A673 (cell line): ENCODE measurements around the gene ROR2. TPM values are rescaled to one million over a fixed set of nuclear protein-coding genes. Genes with fewer than 3 reads are reported as not detected.

ENCODE experiments used
- BruUV-seq: library from RNA; stranded (reverse); fragments of 400-500 nt; replicated peaks from 2 replicates; lab custom pipeline; 2021; lab: Mats Ljungman, UMichigan
- CTCF ChIA-PET: fragments of 300-600 bp; sonication (Branson Sonifier 250); formaldehyde crosslinking; loops from one replicate; lab custom pipeline; 2022; ENCODE audit warnings: antibody characterized with exemption; lab: Charles Lee
- POLR2A ChIA-PET: fragments of 300-600 bp; sonication (Branson Sonifier 250); formaldehyde crosslinking; loops from one replicate; lab custom pipeline; 2022; ENCODE audit warnings: antibody characterized with exemption; ENCODE audit not compliant: low non-redundant PET; lab: Charles Lee
- DNase-seq: peaks from one replicate; pipeline ENCODE4 v3.0.0-alpha.2; 2015; ENCODE audit warnings: low spot score
- H3K27ac ChIP-seq: fragments of 200-600 bp; sonication (generic); 2 replicates; pipeline ENCODE4 v1.5.1; 2016; ENCODE audit warnings: mixed run types, low read depth, mild to moderate bottlenecking, mixed read lengths, antibody characterized with exemption, low read length; ENCODE audit not compliant: poor library complexity, severe bottlenecking
- H3K27me3 ChIP-seq: fragments of 200-600 bp; sonication (generic); replicated peaks from 2 replicates; pipeline ENCODE4 v1.6.1; 2017; ENCODE audit warnings: mixed run types, low read depth, mild to moderate bottlenecking, mixed read lengths, antibody characterized with exemption, low read length; ENCODE audit not compliant: insufficient read depth, poor library complexity
- H3K36me3 ChIP-seq: fragments of 200-600 bp; sonication (generic); 2 replicates; pipeline ENCODE4 v1.6.1; 2016; ENCODE audit warnings: mixed run types, mild to moderate bottlenecking, mixed read lengths, antibody characterized with exemption, low read length; ENCODE audit not compliant: insufficient read depth, poor library complexity, severe bottlenecking
- H3K4me1 ChIP-seq: fragments of 200-600 bp; sonication (generic); 2 replicates; pipeline ENCODE4 v1.6.1; 2017; ENCODE audit warnings: mixed run types, mild to moderate bottlenecking, mixed read lengths, antibody characterized with exemption, low read length; ENCODE audit not compliant: insufficient read depth, poor library complexity, severe bottlenecking
- H3K4me3 ChIP-seq: fragments of 200-600 bp; sonication (generic); 2 replicates; pipeline ENCODE4 v1.5.1; 2016; ENCODE audit warnings: low read depth, mixed run types, mild to moderate bottlenecking, mixed read lengths, low read length; ENCODE audit not compliant: poor library complexity, severe bottlenecking
- H3K9me3 ChIP-seq: fragments of 200-600 bp; sonication (generic); 2 replicates; pipeline ENCODE4 v1.6.1; 2016; ENCODE audit warnings: mixed run types, low read depth, mild to moderate bottlenecking, mixed read lengths, antibody characterized with exemption, low read length; ENCODE audit not compliant: poor library complexity, severe bottlenecking
- CTCF ChIP-seq: fragments of 300-800, 200-600 bp; sonication (generic); conservative IDR thresholded peaks from 2 replicates; pipeline ENCODE4 v1.5.1; 2017; ENCODE audit warnings: low read depth, mild to moderate bottlenecking, antibody characterized with exemption, low read length, moderate library complexity, mixed read lengths
- EZH2 ChIP-seq: fragments of 200-600 bp; sonication (generic); IDR thresholded peaks from 2 replicates; pipeline ENCODE4 v1.6.1; 2017; ENCODE audit warnings: borderline replicate concordance, low read depth, mild to moderate bottlenecking, mixed read lengths, antibody characterized with exemption, low read length; ENCODE audit not compliant: poor library complexity, severe bottlenecking
- intact Hi-C: fragments of 100-400 bp; cut with micrococcal nuclease; formaldehyde crosslinking; loops from one replicate; pipeline ENCODE4 v1.10.0; 2022; ENCODE audit not compliant: unreplicated experiment
- total RNA-seq: library from RNA; stranded (reverse); gene quantifications from 2 replicates; pipeline ENCODE4 v1.2.3, GENCODE V29; 2021

Gene ROR2
- total RNA-seq, 1 experiment from 2014 or later = 12.3 TPM

DNA sequence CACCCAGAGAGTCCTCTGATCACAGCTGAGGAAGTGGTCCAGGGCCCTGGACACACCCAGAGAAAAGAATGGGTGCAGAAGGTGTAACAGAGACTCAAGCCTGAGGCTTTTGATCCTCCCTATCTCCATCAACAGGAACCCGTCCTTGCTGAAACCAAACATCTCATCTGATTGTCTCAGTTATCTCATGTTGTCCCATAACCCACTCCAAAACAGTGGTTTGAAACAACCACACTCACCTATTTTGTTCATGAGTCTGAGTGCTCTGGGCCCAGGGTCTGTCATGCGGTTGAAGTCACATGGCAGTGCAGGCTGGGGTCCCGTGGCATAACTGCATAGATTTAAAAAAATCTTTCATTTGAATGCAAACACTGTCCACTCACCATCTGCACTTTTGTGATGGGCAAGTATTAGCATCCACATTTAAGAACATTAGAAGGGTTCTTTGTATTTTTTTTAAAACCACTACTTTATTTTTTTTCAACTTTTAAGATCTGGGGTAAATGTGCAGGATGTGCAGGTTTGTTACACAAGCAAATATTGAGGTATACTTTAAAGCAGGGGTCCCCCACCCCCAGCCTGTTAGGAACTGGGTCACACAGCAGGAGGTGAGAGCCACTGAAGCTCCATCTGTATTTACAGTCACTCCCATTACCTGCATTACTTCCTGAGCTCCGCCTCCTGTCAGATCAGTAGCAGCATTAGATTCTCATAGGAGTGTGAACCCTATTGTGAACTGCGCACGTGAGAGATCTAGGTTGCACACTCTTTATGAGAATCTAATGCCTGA, 255.8 kb downstream of the ROR2 start:
- BruUV-seq = no TSS peak
- ChIA-PET CTCF (no interaction called here), POLR2A (no interaction called here)
- Histone ChIP-seq H3K4me1 (no peaks in the 10 kb centered on the region), H3K9me3 (no peaks in the 10 kb centered on the region), H3K27ac (no peak overlapping the region), H3K4me3 (no peak overlapping the region), H3K36me3 (no peaks in the 10 kb centered on the region), H3K27me3 (no peaks in the 10 kb centered on the region)
- intact Hi-C loops = no loop called here
- TF ChIP-seq EZH2 = no peak
- TF ChIP-seq CTCF = no peak
- DNase-seq = no peak

- intact Hi-C loops = no loop called here
- no TSS peak for BruUV-seq
- DNase-seq = no peak
These were observed 256.8 kb downstream of the ROR2 start for GRCh38 chr9:91693226-91693625.

DNA sequence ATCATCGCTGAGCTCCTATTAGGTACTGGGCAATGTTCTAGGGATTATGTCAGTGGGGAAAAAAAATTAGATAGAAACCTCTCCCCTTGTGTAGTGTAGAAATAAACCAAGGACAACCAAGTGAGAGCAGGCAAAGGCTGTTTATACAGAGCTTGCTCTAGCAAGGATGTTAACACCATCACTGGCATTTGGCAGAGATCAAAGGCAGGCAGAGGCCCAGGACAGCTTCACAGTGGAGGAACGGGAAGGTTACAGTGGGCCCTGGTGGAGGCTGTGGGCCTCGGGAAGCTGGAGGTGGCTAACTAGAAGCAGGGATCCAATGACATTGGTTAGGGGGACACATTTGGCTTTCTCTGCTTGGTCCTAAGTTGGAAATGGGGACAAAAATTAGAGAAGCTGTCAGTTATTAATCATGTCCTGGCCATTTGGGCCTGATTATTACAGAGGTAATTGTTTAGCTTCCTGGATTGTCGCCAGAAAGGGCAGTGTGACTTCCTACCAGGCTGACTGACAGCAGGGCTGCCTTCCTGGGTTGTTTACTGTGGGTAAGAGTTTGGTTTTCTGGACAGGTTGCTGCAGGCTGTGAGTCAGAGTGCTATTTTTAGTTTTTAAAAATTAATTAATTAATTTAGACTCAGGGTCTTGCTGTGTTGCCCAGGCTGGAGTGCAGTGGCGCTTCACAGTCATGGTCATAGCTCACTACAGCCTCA, 259.3 kb downstream of the ROR2 start:
- H3K4me1 ChIP-seq = no peaks in the 10 kb centered on the region
- BruUV-seq = no TSS peak
- H3K36me3 ChIP-seq = no peaks in the 10 kb centered on the region
- TF ChIP-seq EZH2 = no peak
- no peak for TF ChIP-seq CTCF
- intact Hi-C loops = no loop called here
- no peak overlapping the region for H3K27ac ChIP-seq
- no peaks in the 10 kb centered on the region for H3K9me3 ChIP-seq
- H3K4me3 ChIP-seq = no peak overlapping the region
- ChIA-PET POLR2A (interaction anchor here (0.6 kb wide), 1 partner anchor 144 kb away, joined by 4 read pairs; no protein-coding TSS in a partner anchor), CTCF (no interaction called here)
- no peak for DNase-seq
- H3K27me3 ChIP-seq = no peaks in the 10 kb centered on the region

More at GRCh38 chr9:91693226-91693625, 256.8 kb downstream of the ROR2 start:
- Histone ChIP-seq H3K4me3 (no peak overlapping the region), H3K4me1 (no peaks in the 10 kb centered on the region), H3K27ac (no peak overlapping the region), H3K27me3 (no peaks in the 10 kb centered on the region), H3K9me3 (no peaks in the 10 kb centered on the region), H3K36me3 (no peaks in the 10 kb centered on the region)
- ChIA-PET CTCF (no interaction called here), POLR2A (no interaction called here)
- TF ChIP-seq CTCF (no peak), EZH2 (no peak)
